ENCODE measurements around the gene DCP1B.
A peak's percentile ranks its signal among the peaks of the same experiment; 100 is the strongest.
"Not testable (repeated sequence)": the region's sequence is repeated elsewhere in the genome, so short reads cannot be mapped to it uniquely, and the experiment has no call there.

Gene DCP1B

GRCh38 chr12:1974812-1975211 lies 29.4 kb downstream of the DCP1B start:
- no peak for DNase-seq

DNA sequence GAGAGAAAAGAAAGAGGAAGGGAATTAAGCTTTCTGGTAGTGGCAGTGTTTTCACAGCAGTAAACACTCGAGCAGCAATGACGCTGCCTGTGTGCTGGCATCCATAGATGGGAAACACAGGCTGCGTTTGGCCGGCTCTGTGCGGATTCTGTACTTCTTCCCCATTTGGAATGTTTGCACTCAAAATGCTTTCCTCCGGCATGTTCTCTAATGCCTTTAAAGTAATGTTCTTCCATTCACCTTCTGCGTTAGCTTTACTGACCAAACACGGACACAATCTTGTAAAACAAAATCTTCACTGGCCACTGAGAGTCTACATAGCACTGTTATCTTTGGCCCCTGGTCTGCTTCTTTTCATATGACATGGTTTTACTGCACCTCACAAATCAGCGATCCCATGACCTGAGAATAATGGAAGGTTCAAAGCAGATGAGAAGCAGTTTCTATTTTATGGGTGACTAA lies 31.4 kb downstream of the DCP1B start:
- peak; percentile 6 for DNase-seq

DNA sequence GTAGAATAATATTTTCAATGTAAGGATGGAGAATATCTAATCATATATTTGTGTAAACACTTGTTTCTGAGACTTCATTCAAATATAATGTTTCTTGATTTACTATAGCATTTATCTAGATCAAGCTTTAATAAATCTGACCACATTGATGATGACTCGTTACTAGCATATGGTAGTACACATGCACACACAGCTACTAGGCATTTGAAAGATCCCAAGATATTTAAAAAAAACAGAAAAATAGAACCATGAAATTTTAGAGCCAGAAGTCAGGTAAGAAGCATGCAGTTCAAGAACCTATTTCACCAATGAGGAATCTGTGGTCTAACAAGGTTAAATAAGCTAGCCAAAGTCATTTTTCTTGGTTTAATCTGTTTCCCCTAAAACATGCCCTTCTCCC lies 32.0 kb downstream of the DCP1B start:
- DNase-seq: peak; percentile 80

GRCh38 chr12:1970331-1970900 lies 33.8 kb downstream of the DCP1B start:
- DNase-seq: peak; percentile 35

DNA sequence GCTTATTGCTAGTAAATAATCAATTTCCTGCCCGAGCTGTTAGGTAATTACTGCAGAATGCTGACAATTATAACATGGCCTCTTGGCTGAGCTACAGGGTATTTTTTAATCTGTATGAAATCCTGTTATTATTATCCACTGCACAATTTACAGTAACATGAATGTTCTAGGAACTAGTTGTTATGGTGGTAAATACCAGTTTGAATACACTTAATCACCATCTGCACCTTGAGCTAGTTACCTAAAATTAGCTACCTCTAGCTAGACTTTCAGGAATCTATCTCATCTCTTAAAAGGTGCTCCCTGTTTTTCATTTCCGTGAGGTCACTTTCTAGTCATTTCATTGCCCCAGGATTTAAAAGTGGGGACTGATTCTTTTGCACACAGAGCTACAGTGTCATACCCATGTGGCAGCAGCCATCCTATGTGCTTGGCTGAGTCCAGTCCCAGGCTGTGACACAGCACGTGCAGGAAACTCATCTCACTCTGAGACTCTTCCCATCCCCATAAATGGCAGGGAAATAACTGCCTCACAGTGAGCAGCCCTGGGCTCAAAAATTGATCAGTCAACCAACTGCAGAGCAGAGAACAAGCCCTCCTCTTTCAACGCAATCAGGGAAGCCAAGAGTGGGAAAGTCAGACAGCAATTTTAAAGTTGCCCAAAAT lies 37.6 kb downstream of the DCP1B start:
- no peak for DNase-seq

DNA sequence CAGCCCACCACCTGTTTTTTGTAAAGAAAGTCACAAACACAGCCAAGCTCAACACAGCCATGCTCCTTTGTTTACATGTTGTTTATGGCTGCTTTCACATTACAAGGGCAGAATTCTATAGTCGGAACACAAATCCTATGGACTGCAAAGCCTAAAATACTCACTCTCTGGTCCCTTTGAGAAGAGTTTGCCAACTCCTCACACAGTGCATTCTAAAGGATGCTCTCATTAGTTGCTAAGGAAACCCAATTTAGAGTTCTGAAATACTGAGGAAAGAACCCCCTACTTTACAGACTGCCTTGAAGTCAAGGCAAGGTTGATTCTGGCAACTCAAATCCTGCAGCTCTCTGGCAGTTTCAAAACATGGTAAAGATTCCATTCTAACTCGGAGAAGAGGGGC lies 38.3 kb downstream of the DCP1B start:
- DNase-seq: no peak

DNA sequence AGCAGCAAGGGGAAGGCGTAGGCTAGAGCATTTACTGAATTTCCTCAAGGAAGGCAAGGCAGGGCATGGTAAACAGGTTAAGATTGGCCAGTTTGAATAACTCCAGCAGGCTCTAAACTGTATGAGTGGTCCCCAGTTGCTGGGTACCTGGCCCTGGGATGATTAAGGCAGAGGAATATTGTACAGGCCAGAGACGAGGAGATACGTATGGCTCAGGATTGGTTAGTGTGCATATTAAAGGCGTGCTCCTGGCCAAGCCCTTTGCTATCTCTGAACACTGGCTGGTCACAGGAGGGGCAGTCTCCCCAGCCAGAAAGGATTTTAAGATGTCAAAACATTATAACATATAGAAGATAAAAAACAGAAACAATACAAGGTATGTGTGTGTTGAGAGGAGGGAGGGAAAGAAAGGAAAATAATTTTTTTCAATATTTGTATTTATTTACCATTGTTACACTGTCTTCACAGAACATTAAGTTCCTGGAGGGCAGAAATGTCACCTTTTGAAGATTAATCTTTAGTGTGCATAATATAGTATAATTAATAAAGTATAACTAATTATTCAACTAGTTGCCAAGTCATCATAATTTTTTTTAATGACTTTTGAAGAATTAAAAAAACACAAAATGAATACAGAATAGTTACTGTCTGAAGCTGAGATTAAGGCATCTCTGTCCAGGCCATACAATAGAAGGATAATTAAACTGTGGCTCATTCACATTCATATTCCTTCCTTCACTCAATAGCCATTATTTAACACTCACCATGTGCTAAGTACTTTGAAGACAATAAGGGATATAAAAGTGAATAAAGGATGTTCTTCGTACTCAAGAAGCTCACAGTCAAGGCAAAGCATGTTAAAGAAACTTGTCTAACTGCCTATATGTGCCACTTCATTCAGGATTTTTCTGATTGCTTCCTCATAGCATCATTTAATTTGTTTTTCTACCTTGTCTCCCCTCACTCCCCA lies 41.9 kb downstream of the DCP1B start:
- DNase-seq: no peak

DNA sequence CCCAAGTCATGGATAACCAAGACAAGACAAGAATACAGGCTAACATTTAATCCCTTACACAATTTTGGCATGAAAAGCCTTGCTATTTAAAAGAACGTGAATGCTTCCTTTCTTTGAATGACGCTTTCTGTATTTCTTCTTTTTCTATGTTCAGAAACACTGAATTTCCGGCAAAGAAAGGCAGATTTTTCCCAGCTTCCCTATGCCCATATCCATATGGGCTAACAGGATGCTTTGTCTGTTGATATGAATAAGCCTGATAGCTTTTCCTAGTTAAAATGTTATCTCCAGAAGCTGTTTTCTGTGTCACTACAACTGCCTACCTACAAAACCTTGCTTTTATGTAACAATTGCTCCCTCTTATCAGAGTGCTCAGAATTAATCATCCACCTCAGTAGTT lies 47.5 kb downstream of the DCP1B start:
- DNase-seq: no peak

DNA sequence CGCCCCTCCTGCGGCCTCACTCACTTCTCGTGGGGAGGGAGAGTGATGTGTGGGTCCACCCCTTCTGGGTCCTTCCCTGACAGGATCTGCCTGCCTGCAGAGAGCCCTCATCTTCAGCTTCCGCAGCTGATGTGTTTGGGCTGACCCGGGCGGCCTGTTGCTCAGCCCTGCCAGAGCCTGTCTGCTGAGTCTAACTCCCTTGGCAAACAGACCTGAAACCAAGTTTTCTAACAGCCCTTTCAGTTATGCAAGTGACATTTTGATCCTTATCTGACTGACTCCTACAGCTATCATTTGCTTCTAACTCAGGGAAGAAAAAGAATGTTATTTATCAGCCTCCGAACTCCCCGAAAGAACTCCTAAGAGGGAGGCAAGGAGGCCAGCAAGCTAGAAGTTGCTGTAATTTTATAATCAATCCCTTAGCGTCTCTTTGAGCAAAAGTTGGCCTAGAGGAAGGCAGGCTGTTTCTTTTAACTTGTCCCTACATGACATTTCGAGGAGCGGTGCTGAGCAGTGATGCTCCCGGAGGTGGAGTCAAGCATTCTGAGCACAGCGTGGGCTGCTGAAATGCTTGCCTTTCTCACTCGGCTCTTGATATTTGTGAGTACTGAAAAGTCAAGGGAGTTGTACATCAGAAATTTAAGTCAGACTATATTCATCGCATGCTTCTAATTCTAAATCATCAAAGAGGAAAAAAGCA lies 54.3 kb downstream of the DCP1B start:
- no peak for DNase-seq

GRCh38 chr12:1948883-1949282 lies 55.4 kb downstream of the DCP1B start:
- DNase-seq: no peak

GRCh38 chr12:1947081-1947480 lies 57.2 kb downstream of the DCP1B start:
- peak; percentile 74 for DNase-seq

DNA sequence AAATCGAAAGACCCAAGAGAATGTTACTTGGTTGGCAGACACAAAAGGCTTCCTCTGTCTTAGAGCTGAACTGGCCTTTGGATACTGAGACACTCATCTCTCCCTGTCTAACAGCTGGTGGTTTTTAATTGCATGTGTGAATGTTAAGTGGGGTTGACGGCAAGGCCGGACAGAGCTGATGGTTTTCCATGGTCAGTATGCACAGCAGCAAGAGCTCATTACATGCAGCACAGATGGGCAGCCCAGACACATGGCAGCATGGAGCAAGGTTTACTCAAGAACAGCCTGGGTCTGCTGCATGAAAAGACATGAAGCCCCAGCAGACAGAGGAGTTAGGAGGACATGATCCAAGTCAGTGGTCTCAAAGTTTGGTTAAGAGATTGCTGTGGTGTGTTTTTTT lies 58.0 kb downstream of the DCP1B start:
- DNase-seq: no peak

DNA sequence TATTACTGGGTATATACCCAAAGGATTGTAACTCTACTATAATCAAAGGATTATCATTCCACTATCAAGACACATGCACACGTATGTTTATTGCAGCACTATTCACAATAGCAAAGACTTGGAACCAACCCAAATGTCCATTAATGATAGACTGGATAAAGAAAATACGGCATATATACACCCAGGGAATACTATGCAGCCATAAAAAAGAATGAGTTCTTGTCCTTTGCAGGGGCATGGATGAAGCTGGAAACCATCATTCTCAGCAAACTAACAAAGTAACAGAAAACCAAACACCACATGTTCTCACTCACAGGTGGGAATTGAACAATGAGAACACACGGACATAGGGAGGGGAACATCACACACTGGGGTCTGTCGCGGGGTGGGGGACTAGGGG lies 58.8 kb downstream of the DCP1B start:
- not testable (repeated sequence) for DNase-seq

GRCh38 chr12:1939801-1940607 lies 64.3 kb downstream of the DCP1B start:
- peak; percentile 69 for DNase-seq

GRCh38 chr12:1939331-1939730 lies 64.9 kb downstream of the DCP1B start:
- no peak for DNase-seq

GRCh38 chr12:1937481-1938224 lies 66.6 kb downstream of the DCP1B start:
- DNase-seq: no peak

GRCh38 chr12:1936406-1937320 lies 67.6 kb downstream of the DCP1B start:
- peak; percentile 56 for DNase-seq

GRCh38 chr12:1935700-1936378 lies 68.4 kb downstream of the DCP1B start:
- no peak for DNase-seq

- DNase-seq: no peak
Measured at GRCh38 chr12:1935242-1935641, 69.0 kb downstream of the DCP1B start.

- DNase-seq: no peak
Measured at GRCh38 chr12:1934831-1935230, 69.4 kb downstream of the DCP1B start.
